Caco-2 (cell line): ENCODE data around the gene ATAD3B. TPM values are rescaled to one million over a fixed set of nuclear protein-coding genes. Genes with fewer than 3 reads are reported as not detected.
"Not testable (repeated sequence)": the region's sequence is repeated elsewhere in the genome, so short reads cannot be mapped to it uniquely, and the experiment has no call there.

ENCODE experiments used
- BruUV-seq: library from RNA; stranded (reverse); fragments of 400-500 nt; replicated peaks from 2 replicates; lab custom pipeline; 2021; lab: Mats Ljungman, UMichigan
- CTCF ChIA-PET: fragments of 300-600 bp; sonication (Branson Sonifier 250); formaldehyde crosslinking; loops from one replicate; lab custom pipeline; 2022; ENCODE audit warnings: antibody characterized with exemption; lab: Charles Lee
- POLR2A ChIA-PET: fragments of 300-600 bp; sonication (Branson Sonifier 250); formaldehyde crosslinking; loops from one replicate; lab custom pipeline; 2022; ENCODE audit warnings: antibody characterized with exemption; lab: Charles Lee
- DNase-seq, 2 experiments: peaks; one replicate each; pipeline versions ENCODE4 v3.0.0 to v3.0.0-alpha.2; 2020 to 2022
- H3K27me3 ChIP-seq: replicated peaks from 2 replicates; pipeline ENCODE4 v1.6.0; 2011; ENCODE audit warnings: low read length; ENCODE audit not compliant: control insufficient read depth, insufficient read depth
- H3K36me3 ChIP-seq: 2 replicates; pipeline ENCODE4 v1.5.1; 2011; ENCODE audit warnings: low read length; ENCODE audit not compliant: control insufficient read depth, insufficient read depth
- H3K4me1 ChIP-seq: fragments of 250-450 bp; sonication (Bioruptor Pico); 2 replicates; pipeline ENCODE4 v1.5.1; 2020; ENCODE audit warnings: mild to moderate bottlenecking
- H3K4me3 ChIP-seq: 2 replicates; pipeline ENCODE4 v1.5.1; 2011; ENCODE audit warnings: low read depth, mild to moderate bottlenecking, control low read depth, low read length
- H3K9me3 ChIP-seq: fragments of 250-450 bp; sonication (Bioruptor Pico); 2 replicates; pipeline ENCODE4 v1.5.1; 2020; ENCODE audit warnings: mild to moderate bottlenecking, moderate library complexity
- H3K27ac Mint-ChIP-seq: one replicate; pipeline ENCODE4 v1.8.0; 2022; ENCODE audit warnings: mixed read lengths; ENCODE audit not compliant: unreplicated experiment
- H3K27me3 Mint-ChIP-seq: one replicate; pipeline ENCODE4 v1.8.0; 2022; ENCODE audit warnings: mixed read lengths; ENCODE audit not compliant: insufficient read depth, unreplicated experiment
- H3K36me3 Mint-ChIP-seq: one replicate; pipeline ENCODE4 v1.8.0; 2022; ENCODE audit warnings: mild to moderate bottlenecking, mixed read lengths; ENCODE audit not compliant: insufficient read depth, unreplicated experiment
- H3K4me1 Mint-ChIP-seq: one replicate; pipeline ENCODE4 v1.8.0; 2022; ENCODE audit warnings: low read depth, mixed read lengths; ENCODE audit not compliant: unreplicated experiment
- H3K4me3 Mint-ChIP-seq: one replicate; pipeline ENCODE4 v1.8.0; 2022; ENCODE audit warnings: mild to moderate bottlenecking, moderate library complexity, mixed read lengths; ENCODE audit not compliant: unreplicated experiment
- H3K9me3 Mint-ChIP-seq: one replicate; pipeline ENCODE4 v1.8.0; 2022; ENCODE audit warnings: mixed read lengths; ENCODE audit not compliant: unreplicated experiment
- intact Hi-C: fragments of 100-400 bp; cut with micrococcal nuclease; formaldehyde crosslinking; loops from one replicate; pipeline ENCODE4 v1.10.0; 2022; ENCODE audit not compliant: unreplicated experiment
- total RNA-seq: library from RNA; stranded (reverse); gene quantifications from 2 replicates; pipeline ENCODE4 v1.2.3, GENCODE V29; 2022
- TF ChIP-seq, protein P1 (sequence below), 2 experiments: fragments of 200-600 bp in 1 of 2; IDR thresholded peaks; 1 replicate in 1 of 2; 2 replicates in 1 of 2; pipeline versions ENCODE4 v1.5.1 to v1.8.0; 2011 to 2022; ENCODE audit warnings: antibody characterized with exemption in 1 of 2, control low read depth in 1 of 2, inconsistent platforms in 1 of 2, low read depth in 1 of 2, low read length in 1 of 2, mild to moderate bottlenecking in 1 of 2, moderate library complexity in 1 of 2; ENCODE audit not compliant: insufficient read depth in 1 of 2, severe bottlenecking in 1 of 2, unreplicated experiment in 1 of 2

Gene ATAD3B
- total RNA-seq, 1 experiment from 2014 or later, result 48.1 TPM

DNA sequence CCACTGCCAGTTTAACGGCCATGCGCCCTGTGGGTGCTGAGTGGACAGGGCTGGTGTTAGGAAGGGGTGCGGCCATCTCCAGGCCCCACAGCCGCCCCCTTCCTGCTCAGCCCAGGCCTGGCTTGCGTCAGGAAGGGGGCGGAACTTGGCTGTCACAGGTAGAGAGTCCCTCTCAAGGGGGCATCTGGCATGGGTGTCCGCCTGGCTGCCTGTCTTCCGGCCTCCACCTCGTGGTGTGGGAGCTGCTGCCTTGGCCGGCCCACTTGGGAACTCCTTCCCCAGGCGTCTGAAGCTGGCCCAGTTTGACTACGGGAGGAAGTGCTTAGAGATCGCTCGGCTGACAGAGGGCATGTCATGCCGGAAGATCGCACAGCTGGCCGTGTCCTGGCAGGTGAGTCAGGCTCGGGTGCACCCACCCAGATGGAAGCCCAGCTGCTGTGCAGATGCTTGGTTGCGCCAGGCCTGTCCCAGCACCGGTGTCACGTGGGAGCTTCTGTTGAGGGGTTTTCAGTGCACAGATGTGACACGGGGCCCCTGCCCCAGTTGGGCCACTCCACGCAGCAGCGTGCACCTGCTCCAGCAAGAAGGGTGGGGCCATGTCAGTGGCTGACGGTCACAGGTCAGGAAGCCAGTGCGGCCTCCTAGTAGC lies 9.1 kb upstream of the ATAD3B start:
- Mint-ChIP-seq H3K9me3 (no peaks in the 10 kb centered on the region), H3K4me3 (no peak overlapping the region), H3K27me3 (no peaks in the 10 kb centered on the region), H3K4me1 (no peaks in the 10 kb centered on the region), H3K27ac (no peak overlapping the region), H3K36me3 (no peaks in the 10 kb centered on the region)
- intact Hi-C loops, result no loop called here
- Histone ChIP-seq H3K27me3 (no peaks in the 10 kb centered on the region), H3K9me3 (no peaks in the 10 kb centered on the region), H3K4me3 (no peak overlapping the region), H3K36me3 (no peaks in the 10 kb centered on the region), H3K4me1 (no peaks in the 10 kb centered on the region)
- no TSS peak for BruUV-seq
- POLR2A ChIA-PET, result no interaction called here
- TF ChIP-seq, protein P1, sequence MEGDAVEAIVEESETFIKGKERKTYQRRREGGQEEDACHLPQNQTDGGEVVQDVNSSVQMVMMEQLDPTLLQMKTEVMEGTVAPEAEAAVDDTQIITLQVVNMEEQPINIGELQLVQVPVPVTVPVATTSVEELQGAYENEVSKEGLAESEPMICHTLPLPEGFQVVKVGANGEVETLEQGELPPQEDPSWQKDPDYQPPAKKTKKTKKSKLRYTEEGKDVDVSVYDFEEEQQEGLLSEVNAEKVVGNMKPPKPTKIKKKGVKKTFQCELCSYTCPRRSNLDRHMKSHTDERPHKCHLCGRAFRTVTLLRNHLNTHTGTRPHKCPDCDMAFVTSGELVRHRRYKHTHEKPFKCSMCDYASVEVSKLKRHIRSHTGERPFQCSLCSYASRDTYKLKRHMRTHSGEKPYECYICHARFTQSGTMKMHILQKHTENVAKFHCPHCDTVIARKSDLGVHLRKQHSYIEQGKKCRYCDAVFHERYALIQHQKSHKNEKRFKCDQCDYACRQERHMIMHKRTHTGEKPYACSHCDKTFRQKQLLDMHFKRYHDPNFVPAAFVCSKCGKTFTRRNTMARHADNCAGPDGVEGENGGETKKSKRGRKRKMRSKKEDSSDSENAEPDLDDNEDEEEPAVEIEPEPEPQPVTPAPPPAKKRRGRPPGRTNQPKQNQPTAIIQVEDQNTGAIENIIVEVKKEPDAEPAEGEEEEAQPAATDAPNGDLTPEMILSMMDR (IDR thresholded peaks at IDR 0.05; ENCODE audit: insufficient read depth in 1 of 2, low read depth in 1 of 2, low read length in 1 of 2, severe bottlenecking in 1 of 2, unreplicated experiment in 1 of 2), result no peak
- CTCF ChIA-PET, result no interaction called here
- DNase-seq, result no peak

DNA sequence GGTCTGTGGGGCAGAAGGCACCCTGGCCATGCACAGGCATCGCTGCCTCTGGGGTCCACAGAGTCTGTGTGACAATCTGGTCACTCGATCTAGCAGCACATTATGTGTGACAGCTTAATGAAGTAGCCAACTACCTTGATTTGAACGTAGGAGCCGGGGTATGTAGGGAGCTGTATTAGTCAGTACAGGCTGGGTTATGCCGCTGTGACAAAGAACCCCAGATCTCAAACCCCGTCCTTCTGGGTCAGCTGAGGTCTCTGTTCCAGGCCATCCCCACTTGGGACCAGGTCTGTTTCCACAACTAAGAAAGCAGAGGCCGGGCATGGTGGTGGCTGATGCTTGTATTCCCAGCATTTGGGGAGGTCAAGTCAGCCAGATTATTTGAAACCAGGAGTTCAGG lies 8.3 kb upstream of the ATAD3B start:
- no TSS peak for BruUV-seq
- ChIA-PET CTCF (no interaction called here), POLR2A (no interaction called here)
- Mint-ChIP-seq H3K27me3 (no peaks in the 10 kb centered on the region), H3K9me3 (no peaks in the 10 kb centered on the region), H3K36me3 (no peaks in the 10 kb centered on the region), H3K27ac (no peak overlapping the region), H3K4me1 (no peaks in the 10 kb centered on the region), H3K4me3 (no peak overlapping the region)
- no peak for DNase-seq
- H3K27me3 ChIP-seq, result no peaks in the 10 kb centered on the region
- H3K36me3 ChIP-seq, result no peaks in the 10 kb centered on the region
- H3K4me1 ChIP-seq, result no peaks in the 10 kb centered on the region
- H3K9me3 ChIP-seq, result no peaks in the 10 kb centered on the region
- TF ChIP-seq, protein P1 (IDR thresholded peaks at IDR 0.05; ENCODE audit: insufficient read depth in 1 of 2, low read depth in 1 of 2, low read length in 1 of 2, severe bottlenecking in 1 of 2, unreplicated experiment in 1 of 2), result no peak
- H3K4me3 ChIP-seq, result no peak overlapping the region
- intact Hi-C loops, result no loop called here

DNA sequence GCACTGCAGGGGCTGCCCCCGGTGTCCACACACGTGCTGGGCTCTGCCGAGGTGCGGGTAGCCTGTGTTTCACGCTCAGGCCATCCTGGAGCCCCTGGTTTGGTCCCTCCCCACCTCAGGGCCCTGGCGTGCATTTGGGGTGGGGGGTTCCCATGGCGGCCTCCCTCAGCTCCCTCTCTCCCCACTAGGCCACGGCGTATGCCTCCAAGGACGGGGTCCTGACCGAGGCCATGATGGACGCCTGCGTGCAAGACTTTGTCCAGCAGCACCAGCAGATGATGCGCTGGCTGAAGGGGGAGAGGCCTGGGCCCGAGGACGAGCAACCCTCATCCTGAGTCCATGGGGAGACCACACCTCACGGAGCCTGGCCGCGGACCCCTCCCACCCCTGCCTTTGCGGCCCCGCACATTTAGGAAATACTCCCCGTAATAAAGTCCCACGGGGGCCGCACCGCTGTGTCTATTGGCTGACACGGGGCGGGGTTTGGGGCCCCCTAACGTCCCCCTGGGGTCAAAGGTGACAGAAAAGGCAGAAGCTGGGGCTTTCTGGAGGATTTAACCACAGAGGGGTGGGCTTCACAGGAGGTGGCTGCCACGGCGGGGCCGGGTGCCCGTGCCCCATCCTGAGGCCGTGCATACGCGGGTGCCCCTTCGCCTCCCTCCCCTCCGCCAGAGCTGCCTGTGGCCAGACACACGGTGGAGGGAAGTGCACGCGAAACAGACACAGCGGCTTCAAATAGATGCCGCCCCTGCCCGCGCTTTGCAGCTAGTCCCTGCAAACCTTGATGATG lies 3.2 kb upstream of the ATAD3B start:
- H3K27me3 ChIP-seq, H3K9me3 ChIP-seq, H3K27me3 Mint-ChIP-seq, CTCF ChIA-PET, intact Hi-C loops, H3K9me3 Mint-ChIP-seq, H3K4me3 Mint-ChIP-seq, POLR2A ChIA-PET, DNase-seq, H3K4me3 ChIP-seq, H3K4me1 ChIP-seq, H3K4me1 Mint-ChIP-seq, BruUV-seq, H3K36me3 ChIP-seq, H3K27ac Mint-ChIP-seq: not testable (repeated sequence)
- H3K36me3 Mint-ChIP-seq, result peaks cover 10% of the 10 kb centered on the region
